Sigmoid colon (tissue), 7 donors: ENCODE measurements around the gene GRB2. TPM values are rescaled to one million over a fixed set of nuclear protein-coding genes. Genes with fewer than 3 reads are reported as not detected.

ENCODE experiments used
- DNase-seq: peaks from one replicate; pipeline ENCODE4 v3.0.0-alpha.2; 2019
- H3K27ac ChIP-seq, 4 donors: fragments of 200-600 bp; sonication (generic); one replicate each; pipeline ENCODE4 v1.5.1; 2016 to 2019; ENCODE audit warnings: mild to moderate bottlenecking in 1 of 4
- H3K27me3 ChIP-seq, 3 donors: fragments of 200-600 bp; sonication (generic); one replicate each; pipeline ENCODE4 v1.5.1; 2019; ENCODE audit warnings: mild to moderate bottlenecking in 1 of 3
- H3K36me3 ChIP-seq, 4 donors: fragments of 200-600 bp; sonication (generic); one replicate each; pipeline ENCODE4 v1.5.1; 2016 to 2019
- H3K4me1 ChIP-seq, 4 donors: fragments of 200-600 bp; sonication (generic); one replicate each; pipeline ENCODE4 v1.5.1; 2017 to 2019
- H3K4me3 ChIP-seq, 4 donors: fragments of 200-600 bp; sonication (generic); one replicate each; pipeline ENCODE4 v1.5.1; 2017 to 2019; ENCODE audit warnings: mild to moderate bottlenecking in 2 of 4, moderate library complexity in 1 of 4
- H3K9me3 ChIP-seq, 4 donors: fragments of 200-600 bp in 3 of 4; sonication (generic) in 3 of 4; one replicate each; pipeline versions ENCODE4 v1.5.1 to v1.6.1; 2013 to 2019
- CTCF ChIP-seq, 4 experiments: fragments of 450-650 bp in 3 of 4; fragments of 200-600 bp in 1 of 4; IDR thresholded peaks; one replicate each; pipeline ENCODE4 v1.5.1; 2016 to 2019; ENCODE audit warnings: antibody characterized with exemption in 4 of 4, mild to moderate bottlenecking in 3 of 4, moderate library complexity in 2 of 4
- EP300 ChIP-seq, 4 donors: sonication (generic); formaldehyde crosslinking; IDR thresholded peaks; one replicate each; pipeline ENCODE4 v1.6.1; 2017; ENCODE audit warnings: antibody characterized with exemption in 4 of 4
- POLR2A ChIP-seq, 2 donors: fragments of 450-650 bp; IDR thresholded peaks; one replicate each; pipeline ENCODE4 v1.6.1; 2016; ENCODE audit warnings: antibody characterized with exemption in 2 of 2, mild to moderate bottlenecking in 2 of 2, moderate library complexity in 2 of 2
- POLR2AphosphoS5 ChIP-seq, 4 donors: sonication (generic); formaldehyde crosslinking; IDR thresholded peaks; one replicate each; pipeline ENCODE4 v1.6.1; 2017; ENCODE audit warnings: antibody characterized with exemption in 4 of 4
- WGBS, 2 donors: extraction: QIAGEN DNeasy Blood & Tissue Kit; methylation state at CpG; one replicate each; pipeline ENCODE4 v1.1.7; 2013; 5-methylcytosine and 5-hydroxymethylcytosine counted together
- intact Hi-C: fragments of 100-400 bp; cut with DNase I; formaldehyde crosslinking; loops from one replicate; pipeline ENCODE4 v1.15.1; 2023
- polyA plus RNA-seq, 3 donors: library from polyadenylated mRNA; stranded (reverse); fragments of 200-250 nt; gene quantifications; one replicate each; pipeline ENCODE4 v1.2.3, GENCODE V29; 2013
- total RNA-seq, 4 donors: library from RNA; depleted of rRNA; stranded (reverse); fragments of >200 nt; gene quantifications; one replicate each; pipeline ENCODE4 v1.1.0, GENCODE V29; 2016
- donor health status: healthy with polysubstance abuse.
- donor health status: Bipolar disorder and iron deficiency.
- donor health status: healthy.

GRB2 gene
- total and polyA plus RNA-seq, 7 donors = 56.5 to 103 (median 81.3) TPM

- Histone ChIP-seq H3K4me1 (no peaks in the 10 kb centered on the region), H3K27ac (peak overlapping the region in 3 of 4 donors; percentile 24 to 63 (median 46)), H3K36me3 (peaks cover 0 to 18% (median 4%) of the 10 kb centered on the region in 4 donors), H3K4me3 (no peak overlapping the region), H3K27me3 (no peaks in the 10 kb centered on the region), H3K9me3 (no peaks in the 10 kb centered on the region)
- WGBS, 2 donors = 83% methylated on average over 14 of the region's 14 CpGs
- peak; percentile 75 for DNase-seq
- intact Hi-C loops = no loop called here
- TF ChIP-seq POLR2AphosphoS5 (IDR thresholded peaks at IDR 0.05) (peak in 2 of 4 donors; percentile 27 to 49), EP300 (IDR thresholded peaks at IDR 0.05) (no peak)
Observed at GRCh38 chr17:75313941-75314551, 91.4 kb downstream of the GRB2 start.

GRCh38 chr17:75308732-75309629 lies 96.5 kb downstream of the GRB2 start:
- Histone ChIP-seq H3K4me3 (no peak overlapping the region), H3K9me3 (no peaks in the 10 kb centered on the region), H3K4me1 (no peaks in the 10 kb centered on the region), H3K36me3 (no peaks in the 10 kb centered on the region), H3K27me3 (no peaks in the 10 kb centered on the region), H3K27ac (peak overlapping the region; percentile 39 to 49 (median 45))
- no peak for DNase-seq
- no peak for TF ChIP-seq POLR2AphosphoS5 (IDR thresholded peaks at IDR 0.05)
- TF ChIP-seq CTCF (IDR thresholded peaks at IDR 0.05) = no peak
- no peak for TF ChIP-seq EP300 (IDR thresholded peaks at IDR 0.05)
- no peak for TF ChIP-seq POLR2A (IDR thresholded peaks at IDR 0.05)
- intact Hi-C loops = no loop called here
- 32 to 65% methylated on average over 20 of the region's 20 CpGs for WGBS, 2 donors

GRCh38 chr17:75307957-75308731 lies 97.3 kb downstream of the GRB2 start:
- H3K27ac ChIP-seq = no peak overlapping the region
- H3K4me3 ChIP-seq = no peak overlapping the region
- intact Hi-C loops = no loop called here
- H3K27me3 ChIP-seq = no peaks in the 10 kb centered on the region
- no peak for DNase-seq
- no peaks in the 10 kb centered on the region for H3K4me1 ChIP-seq
- TF ChIP-seq POLR2AphosphoS5 (IDR thresholded peaks at IDR 0.05) = no peak
- no peak for TF ChIP-seq POLR2A (IDR thresholded peaks at IDR 0.05)
- no peak for TF ChIP-seq CTCF (IDR thresholded peaks at IDR 0.05)
- no peak for TF ChIP-seq EP300 (IDR thresholded peaks at IDR 0.05)
- no peaks in the 10 kb centered on the region for H3K36me3 ChIP-seq
- no peaks in the 10 kb centered on the region for H3K9me3 ChIP-seq
- WGBS, 2 donors = 79 to 85% methylated on average over 13 of the region's 13 CpGs

- Histone ChIP-seq H3K4me3 (no peak overlapping the region), H3K27me3 (no peaks in the 10 kb centered on the region), H3K4me1 (no peaks in the 10 kb centered on the region), H3K27ac (no peak overlapping the region), H3K36me3 (no peaks in the 10 kb centered on the region), H3K9me3 (no peaks in the 10 kb centered on the region)
- 89 to 91% methylated on average over 17 of the region's 17 CpGs for WGBS, 2 donors
- intact Hi-C loops = no loop called here
- TF ChIP-seq POLR2A (IDR thresholded peaks at IDR 0.05) (no peak), EP300 (IDR thresholded peaks at IDR 0.05) (no peak), POLR2AphosphoS5 (IDR thresholded peaks at IDR 0.05) (no peak), CTCF (IDR thresholded peaks at IDR 0.05) (no peak)
- no peak for DNase-seq
Observed at GRCh38 chr17:75301502-75302206, 103.8 kb downstream of the GRB2 start.
